ENCODE measurements around the gene NRL.

The NRL gene

DNA sequence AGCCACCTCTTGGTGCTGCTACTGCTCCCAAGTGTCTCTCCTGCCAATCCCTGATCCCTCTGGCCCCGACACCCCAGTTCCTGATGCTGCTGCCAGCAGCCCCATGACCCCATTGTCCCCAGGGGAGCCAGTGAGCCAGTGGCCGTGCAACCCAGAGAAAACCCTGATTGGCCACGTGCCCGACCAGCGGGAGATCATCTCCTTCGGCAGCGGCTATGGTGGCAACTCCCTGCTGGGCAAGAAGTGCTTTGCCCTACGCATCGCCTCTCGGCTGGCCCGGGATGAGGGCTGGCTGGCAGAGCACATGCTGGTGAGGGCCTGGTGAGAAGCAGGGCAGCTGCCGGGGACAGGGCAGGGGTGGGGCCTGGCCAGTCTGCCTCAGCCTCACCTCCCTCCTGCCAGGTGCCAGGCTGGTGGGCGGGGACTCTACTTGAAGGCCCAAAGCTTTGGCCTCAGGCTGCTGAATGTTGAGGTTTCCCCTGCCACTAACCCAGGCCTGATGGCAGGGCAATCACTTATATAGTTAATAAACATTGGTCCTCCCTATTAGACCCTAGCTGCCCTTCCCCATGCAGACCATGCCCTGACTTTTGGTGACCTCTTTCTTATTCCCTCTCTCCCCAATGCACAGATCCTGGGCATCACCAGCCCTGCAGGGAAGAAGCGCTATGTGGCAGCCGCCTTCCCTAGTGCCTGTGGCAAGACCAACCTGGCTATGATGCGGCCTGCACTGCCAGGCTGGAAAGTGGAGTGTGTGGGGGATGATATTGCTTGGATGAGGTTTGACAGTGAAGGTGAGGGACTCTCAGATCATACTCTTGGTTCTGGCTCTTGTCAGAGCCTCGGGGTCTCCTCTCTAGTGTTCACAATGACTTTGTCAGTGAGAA is 15.6 kb downstream of the NRL start:
- peak; percentile 15 for DNase-seq

GRCh38 chr14:24098229-24098926 is 16.4 kb downstream of the NRL start:
- no peak for DNase-seq

DNA sequence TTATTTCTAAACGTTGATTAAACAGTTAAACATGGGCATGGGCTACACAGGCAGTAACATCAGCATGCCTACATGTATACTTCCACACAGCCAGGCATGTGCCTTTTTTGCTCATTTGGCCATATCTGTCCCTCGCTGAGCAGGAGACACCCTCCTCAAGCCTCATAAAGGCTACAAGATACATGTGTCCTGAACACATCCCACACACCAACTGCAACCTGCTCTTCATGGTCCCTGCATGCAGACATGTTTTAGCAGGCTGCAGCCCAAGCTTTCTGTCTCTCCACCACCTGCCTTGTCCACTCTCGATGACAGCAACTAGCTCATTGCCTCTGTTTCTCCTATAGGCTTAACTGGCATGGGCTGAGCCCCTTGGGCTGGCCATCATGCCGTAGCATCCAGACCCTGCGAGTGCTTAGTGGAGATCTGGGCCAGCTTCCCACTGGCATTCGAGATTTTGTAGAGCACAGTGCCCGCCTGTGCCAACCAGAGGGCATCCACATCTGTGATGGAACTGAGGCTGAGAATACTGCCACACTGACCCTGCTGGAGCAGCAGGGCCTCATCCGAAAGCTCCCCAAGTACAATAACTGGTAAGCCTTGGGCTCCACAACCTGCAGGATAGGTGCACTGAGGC is 18.1 kb downstream of the NRL start:
- no peak for DNase-seq

- peak; percentile 43 for DNase-seq
Measured at GRCh38 chr14:24095271-24096068, 19.3 kb downstream of the NRL start.

GRCh38 chr14:24094841-24095270 is 19.9 kb downstream of the NRL start:
- DNase-seq = no peak

DNA sequence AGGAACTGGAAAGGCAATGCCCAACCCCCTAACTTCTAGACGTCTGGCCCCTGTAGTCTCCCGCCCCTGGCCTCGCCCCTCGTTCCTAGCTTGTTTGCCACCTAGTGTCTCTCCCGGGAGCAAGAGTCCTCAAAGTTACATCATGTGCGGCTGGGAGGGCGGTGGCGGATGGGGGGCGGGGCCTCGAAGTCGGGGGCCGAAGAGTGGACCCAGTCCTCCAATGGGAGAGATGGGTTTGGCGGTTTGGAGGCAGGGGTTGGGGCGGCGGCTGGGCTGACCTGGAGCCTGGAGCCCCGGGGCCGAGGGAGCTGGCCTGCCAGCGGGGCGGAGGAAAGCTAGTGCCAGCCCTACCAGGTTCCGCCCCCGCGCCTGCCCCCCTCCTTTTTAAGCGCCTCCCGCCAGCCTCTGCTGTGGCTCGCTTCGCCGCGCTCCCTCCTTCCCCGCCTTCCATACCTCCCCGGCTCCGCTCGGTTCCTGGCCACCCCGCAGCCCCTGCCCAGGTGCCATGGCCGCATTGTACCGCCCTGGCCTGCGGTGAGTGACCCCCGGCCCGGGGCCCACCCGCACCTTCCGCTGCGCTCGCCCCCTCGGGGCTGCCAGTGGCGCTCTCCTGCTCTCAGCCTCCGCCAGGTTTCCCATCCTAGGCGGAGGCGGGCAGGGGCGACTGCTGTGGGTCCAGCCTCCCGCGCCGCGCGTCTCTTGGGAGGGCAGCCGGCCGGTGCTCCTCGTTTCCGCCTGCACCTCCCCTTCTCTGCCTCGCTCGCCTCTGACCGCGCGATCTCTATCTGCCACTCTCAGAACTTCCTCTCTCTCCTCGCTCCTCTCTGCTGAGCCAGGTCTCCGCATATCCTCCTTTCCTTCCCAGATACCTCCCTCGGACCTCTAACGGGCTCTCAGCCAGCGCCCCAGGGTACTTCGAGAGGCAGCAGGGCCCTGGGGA is 20.6 kb downstream of the NRL start, which contains the start of gene PCK2:
TSS of gene PCK2 (plus strand) at position 411 of the 940 bp plus-strand sequence. CDS start at position 506, 95 bp downstream.
- peak; percentile 88 for DNase-seq

GRCh38 chr14:24093207-24093900 is 21.4 kb downstream of the NRL start:
- no peak for DNase-seq

DNA sequence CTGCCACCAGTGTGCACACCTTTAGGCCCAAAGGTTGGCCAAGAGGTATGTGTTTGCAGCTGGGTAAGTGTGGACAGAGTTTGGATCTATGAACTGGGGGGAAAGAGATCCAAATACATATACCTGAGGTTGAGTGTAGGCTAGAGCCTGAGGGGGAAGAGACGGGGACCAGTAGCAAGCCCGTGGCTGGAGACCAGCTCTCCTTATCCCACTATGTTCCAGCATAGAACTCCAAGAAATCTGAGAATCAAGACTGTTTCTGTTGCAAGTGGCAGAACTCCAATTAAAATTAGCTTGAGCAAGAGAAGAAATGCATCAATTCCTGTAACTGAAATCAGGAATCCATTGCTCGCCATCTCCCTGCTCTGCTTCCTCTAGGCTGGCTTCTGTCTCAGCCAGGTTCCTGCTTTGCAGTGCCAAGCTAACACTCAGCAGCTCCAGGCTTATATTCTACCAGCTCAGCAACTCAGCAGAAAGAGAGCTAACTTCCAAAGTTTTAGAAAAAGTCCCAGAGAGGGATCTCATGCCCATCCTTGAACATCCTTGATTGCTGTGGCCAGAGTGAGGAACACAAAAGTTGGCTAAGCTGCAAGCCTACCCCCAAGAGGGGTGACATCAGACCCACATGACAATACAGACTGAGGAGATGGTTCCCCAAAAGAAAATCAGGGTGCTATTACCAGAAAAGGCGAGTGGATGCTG is 22.1 kb downstream of the NRL start:
- DNase-seq = no peak

DNA sequence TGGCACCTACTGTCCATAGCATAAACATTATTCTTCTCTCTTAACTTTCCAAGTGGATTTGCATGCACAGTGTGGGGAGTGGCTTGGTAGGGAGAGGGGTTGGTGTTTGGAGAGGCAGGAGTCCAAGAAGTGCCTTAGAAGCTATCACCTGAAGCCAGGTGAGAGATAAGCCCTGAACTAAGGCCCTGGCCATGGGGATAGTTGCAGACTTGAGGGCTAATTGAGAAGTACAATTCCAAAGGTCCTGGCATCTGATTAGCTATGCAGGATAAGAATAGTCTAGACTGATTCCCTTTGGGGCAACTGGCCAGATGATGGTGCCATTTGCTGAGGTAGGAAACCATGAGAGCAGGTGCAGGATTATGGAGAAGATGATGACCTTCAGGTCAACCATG is 22.6 kb downstream of the NRL start:
- no peak for DNase-seq

DNA sequence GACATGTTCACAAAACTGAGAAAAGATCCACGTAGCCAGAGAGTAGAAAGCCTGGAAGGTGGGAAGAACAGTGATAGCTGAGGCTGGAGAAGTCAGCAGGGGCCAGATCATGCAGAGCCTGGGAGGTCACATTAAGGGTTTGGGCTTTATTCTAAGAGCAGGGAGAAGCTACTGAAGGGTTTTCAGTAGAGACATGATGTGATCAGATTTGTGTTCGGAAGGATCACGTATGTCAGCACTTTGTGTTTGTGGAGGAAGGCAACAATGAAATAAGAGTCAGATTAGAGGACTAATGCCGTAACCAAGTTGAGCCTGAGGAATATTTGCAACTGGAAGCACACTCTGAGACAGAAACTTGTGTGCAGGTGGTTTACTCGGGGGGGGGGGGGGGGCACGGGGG is 24.9 kb downstream of the NRL start:
- no peak for DNase-seq

GRCh38 chr14:24088095-24088494 is 26.7 kb downstream of the NRL start:
- DNase-seq = no peak

GRCh38 chr14:24087004-24087403 is 27.7 kb downstream of the NRL start:
- no peak for DNase-seq

DNA sequence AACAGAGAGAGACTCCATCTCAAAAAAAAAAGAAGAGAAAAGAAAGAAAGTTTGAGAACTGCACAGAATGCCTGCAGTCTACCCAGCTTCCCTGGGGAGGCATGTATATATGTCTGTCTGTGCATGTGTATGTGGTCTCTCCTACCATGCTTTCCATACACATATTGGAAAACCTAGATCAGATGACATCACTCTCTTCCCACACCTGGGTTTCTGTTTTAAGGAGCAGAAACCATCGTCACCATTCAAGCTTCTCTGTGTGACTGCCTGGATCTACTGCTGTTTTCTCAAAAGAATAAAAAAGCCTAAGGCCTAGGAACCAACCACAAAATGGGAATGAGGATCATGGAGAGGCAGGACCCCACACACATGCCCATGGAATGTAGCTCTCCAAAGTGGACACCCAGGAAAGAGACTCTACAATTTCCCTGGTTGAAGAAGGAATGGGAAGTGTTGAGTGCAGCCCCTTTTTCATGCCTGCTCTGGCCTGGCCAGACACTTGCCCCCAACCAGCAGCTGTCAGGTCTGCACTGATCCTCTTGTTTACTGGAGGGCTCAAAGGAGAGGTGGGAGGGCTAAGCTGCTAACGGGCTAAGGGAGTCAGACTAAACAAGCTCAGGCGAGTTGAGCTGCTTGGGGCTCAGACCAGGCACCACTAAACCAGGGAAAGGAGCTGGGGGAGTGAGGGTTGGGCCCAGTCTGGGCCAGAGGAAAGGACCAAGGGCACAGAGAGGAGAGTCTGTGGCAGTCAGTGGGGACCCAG is 28.4 kb downstream of the NRL start:
- no peak for DNase-seq

GRCh38 chr14:24085215-24085614 is 29.5 kb downstream of the NRL start:
- no peak for DNase-seq

- DNase-seq = no peak
Measured at GRCh38 chr14:24084440-24084839, 30.3 kb downstream of the NRL start.

GRCh38 chr14:24083462-24083861 is 31.3 kb downstream of the NRL start:
- DNase-seq = no peak

DNA sequence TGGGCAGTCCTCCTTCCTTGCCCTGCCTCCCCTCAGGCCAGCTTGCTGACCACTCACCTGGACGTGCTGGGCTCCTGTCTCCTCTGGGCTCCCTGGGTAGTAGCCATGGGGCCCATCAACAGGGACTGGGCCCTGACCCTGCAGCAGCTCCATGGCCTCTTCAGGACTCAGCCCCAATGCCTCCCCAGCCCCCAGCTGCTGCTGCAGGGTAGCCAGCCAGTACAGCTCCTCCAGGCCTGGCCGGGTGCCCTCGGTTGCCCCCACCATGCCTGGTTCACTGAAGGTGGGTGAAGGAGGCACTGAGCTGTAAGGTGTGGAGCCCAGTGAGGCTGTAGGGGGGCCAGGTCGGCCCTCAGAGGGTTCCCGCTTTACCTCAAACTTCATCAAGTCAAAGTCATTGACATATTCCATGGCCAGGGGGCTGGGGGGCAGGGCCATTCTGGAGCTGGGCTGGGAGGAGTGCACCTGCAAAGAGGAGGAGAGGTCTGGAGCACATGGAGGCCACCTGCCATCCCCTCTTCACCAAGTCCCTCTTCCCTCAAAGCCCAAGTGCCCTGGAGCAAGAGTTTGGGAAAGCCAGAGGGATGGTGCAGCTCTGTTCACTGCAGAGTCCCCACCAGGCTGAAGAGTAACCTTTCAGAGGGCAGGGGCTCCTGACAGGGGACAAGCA is 32.2 kb downstream of the NRL start:
- DNase-seq = no peak

DNA sequence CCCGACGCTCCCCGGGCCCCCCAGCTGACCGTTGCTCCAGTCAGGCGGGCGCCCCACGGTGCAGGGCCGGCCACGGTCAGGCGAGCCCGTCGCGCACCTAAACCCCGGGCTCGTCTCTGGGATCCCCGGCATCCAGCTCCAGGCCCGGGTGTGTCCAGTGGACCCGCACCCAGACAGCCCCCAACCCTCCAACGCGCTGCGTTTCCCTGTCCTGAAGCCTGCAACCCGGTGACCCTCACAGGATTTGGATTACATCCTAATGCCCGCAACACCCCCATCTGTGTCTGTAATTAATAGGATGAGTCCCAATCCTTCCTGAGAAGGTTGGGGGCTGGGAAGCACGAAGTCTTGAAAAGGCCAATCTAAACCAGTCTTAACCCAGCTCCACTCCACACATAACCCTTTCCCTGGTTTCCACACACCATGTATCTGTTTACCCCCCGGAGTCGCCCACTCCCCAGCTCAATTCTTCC is 33.0 kb downstream of the NRL start:
- DNase-seq = no peak
